GM23338 (cell line): ENCODE measurements around the gene SUCLG2. TPM values are rescaled to one million over a fixed set of nuclear protein-coding genes. Genes with fewer than 3 reads are reported as not detected.

Experiments
- ATAC-seq: fragments of 200-7000 bp; cut with Tn5 transposase; 3 replicates; pipeline ENCODE4 v1.9.1; 2020
- DNase-seq: peaks from one replicate; pipeline ENCODE4 v3.0.0-alpha.2; 2015; ENCODE audit warnings: low spot score
- H2AFZ ChIP-seq: fragments of 200-600 bp; sonication (generic); 2 replicates; pipeline ENCODE4 v1.8.0; 2016; ENCODE audit warnings: antibody characterized with exemption, mild to moderate bottlenecking, moderate library complexity
- H3F3A ChIP-seq: fragments of 200-600 bp; sonication (generic); replicated peaks from 2 replicates; pipeline ENCODE4 v1.8.0; 2017; ENCODE audit warnings: antibody characterized with exemption, mixed run types, low read depth
- H3K27ac ChIP-seq: fragments of 200-600 bp; sonication (generic); 2 replicates; pipeline ENCODE4 v1.6.1; 2016; ENCODE audit warnings: low read depth
- H3K27me3 ChIP-seq: fragments of 200-600 bp; sonication (generic); 2 replicates; pipeline ENCODE4 v1.8.0; 2016; ENCODE audit warnings: mild to moderate bottlenecking, mixed run types, moderate library complexity; ENCODE audit not compliant: insufficient read depth
- H3K36me3 ChIP-seq: fragments of 200-600 bp; sonication (generic); 2 replicates; pipeline ENCODE4 v1.8.0; 2016; ENCODE audit warnings: mild to moderate bottlenecking; ENCODE audit not compliant: insufficient read depth
- H3K4me1 ChIP-seq: fragments of 200-600 bp; sonication (generic); 2 replicates; pipeline ENCODE4 v1.8.0; 2016; ENCODE audit warnings: mild to moderate bottlenecking, moderate library complexity; ENCODE audit not compliant: insufficient read depth
- H3K4me2 ChIP-seq: fragments of 200-600 bp; sonication (generic); 2 replicates; pipeline ENCODE4 v1.7.1; 2017; ENCODE audit warnings: mixed run types
- H3K4me3 ChIP-seq: fragments of 200-600 bp; sonication (generic); 2 replicates; pipeline ENCODE4 v1.6.1; 2016; ENCODE audit warnings: mixed run types
- H3K79me2 ChIP-seq: fragments of 200-600 bp; sonication (generic); replicated peaks from 2 replicates; pipeline ENCODE4 v1.8.0; 2017; ENCODE audit warnings: mild to moderate bottlenecking; ENCODE audit not compliant: insufficient read depth
- H3K9me2 ChIP-seq: fragments of 200-600 bp; sonication (generic); 2 replicates; pipeline ENCODE4 v1.8.0; 2017; ENCODE audit not compliant: insufficient read depth
- H4K20me1 ChIP-seq: fragments of 200-600 bp; sonication (generic); replicated peaks from 2 replicates; pipeline ENCODE4 v1.8.0; 2017; ENCODE audit warnings: mild to moderate bottlenecking; ENCODE audit not compliant: insufficient read depth
- H3K27ac Mint-ChIP-seq: 2 replicates; pipeline ENCODE4 v1.8.0; 2020; ENCODE audit warnings: inconsistent platforms, mild to moderate bottlenecking, moderate library complexity, mixed read lengths
- H3K27me3 Mint-ChIP-seq: 3 replicates; pipeline ENCODE4 v1.8.0; 2022; ENCODE audit warnings: low read depth, mild to moderate bottlenecking, moderate library complexity, mixed read lengths, inconsistent platforms; ENCODE audit not compliant: insufficient read depth, poor library complexity
- H3K36me3 Mint-ChIP-seq: 3 replicates; pipeline ENCODE4 v1.8.0; 2021; ENCODE audit warnings: low read depth, mild to moderate bottlenecking, inconsistent platforms, moderate library complexity, mixed read lengths
- H3K4me1 Mint-ChIP-seq: 3 replicates; pipeline ENCODE4 v1.8.0; 2020; ENCODE audit warnings: mild to moderate bottlenecking, inconsistent platforms, mixed read lengths
- H3K4me3 Mint-ChIP-seq: 3 replicates; pipeline ENCODE4 v1.8.0; 2021; ENCODE audit warnings: moderate library complexity, mild to moderate bottlenecking, inconsistent platforms, mixed read lengths
- H3K9me3 Mint-ChIP-seq: 3 replicates; pipeline ENCODE4 v1.8.0; 2020; ENCODE audit warnings: moderate library complexity, mild to moderate bottlenecking, inconsistent platforms, mixed read lengths
- CREB1 ChIP-seq: fragments of 250-450 bp; sonication (Bioruptor Pico); IDR thresholded peaks from 2 replicates; pipeline ENCODE4 v1.5.0; 2020; ENCODE audit warnings: low read depth, mild to moderate bottlenecking, moderate library complexity
- EZH2 ChIP-seq: fragments of 200-600 bp; sonication (generic); IDR thresholded peaks from one replicate; pipeline ENCODE4 v1.8.0; 2017; ENCODE audit warnings: antibody characterized with exemption, mild to moderate bottlenecking, low read depth; ENCODE audit not compliant: unreplicated experiment
- EZH2phosphoT487 ChIP-seq: fragments of 200-600 bp; sonication (generic); IDR thresholded peaks from one replicate; pipeline ENCODE4 v1.8.1; 2018; ENCODE audit warnings: antibody characterized with exemption; ENCODE audit not compliant: unreplicated experiment
- JUNB ChIP-seq: IDR thresholded peaks from one replicate; pipeline ENCODE4 v1.6.1; 2016; ENCODE audit warnings: antibody characterized with exemption; ENCODE audit not compliant: unreplicated experiment
- NANOG ChIP-seq: IDR thresholded peaks from 2 replicates; pipeline ENCODE4 v1.6.1; 2016; ENCODE audit warnings: antibody characterized with exemption, borderline replicate concordance
- POLR2AphosphoS5 ChIP-seq: IDR thresholded peaks from 2 replicates; pipeline ENCODE4 v1.6.1; 2016; ENCODE audit warnings: antibody characterized with exemption, low read depth
- STAT1 ChIP-seq: IDR thresholded peaks from one replicate; pipeline ENCODE4 v1.6.1; 2016; ENCODE audit warnings: antibody characterized with exemption; ENCODE audit not compliant: unreplicated experiment
- ZNF114 ChIP-seq: fragments of 250-450 bp; sonication (Bioruptor Pico); IDR thresholded peaks from 2 replicates; pipeline ENCODE4 v1.5.0; 2020; ENCODE audit warnings: mild to moderate bottlenecking, moderate library complexity
- ZNF331 ChIP-seq: fragments of 250-450 bp; sonication (Bioruptor Pico); IDR thresholded peaks from 2 replicates; pipeline ENCODE4 v1.5.0; 2020; ENCODE audit warnings: low read depth, mild to moderate bottlenecking, moderate library complexity
- polyA plus RNA-seq: library from polyadenylated mRNA; unstranded; fragments of >200 nt; fragmentation: Nextera tagmentation; extraction: Ambion mirVana; gene quantifications from 2 replicates; pipeline ENCODE4 v1.2.1, GENCODE V29; 2016
- total RNA-seq: library from RNA; depleted of rRNA; stranded (reverse); fragments of >200 nt; shearing (Covaris generic); gene quantifications from 2 replicates; pipeline ENCODE4 v1.2.3, GENCODE V29; 2014
- TF ChIP-seq, protein P1 (sequence below), 2 experiments: fragments of 200-600 bp in 1 of 2; sonication (generic) in 1 of 2; conservative IDR thresholded peaks; 2 replicates each; pipeline versions ENCODE4 v1.5.1 to v1.6.1; 2016 to 2017; ENCODE audit warnings: antibody characterized with exemption in 2 of 2, low read depth in 2 of 2, mild to moderate bottlenecking in 2 of 2, moderate library complexity in 1 of 2
- TF ChIP-seq, protein P2 (sequence below): IDR thresholded peaks from 2 replicates; pipeline ENCODE4 v1.6.1; 2016; ENCODE audit warnings: antibody characterized with exemption
- TF ChIP-seq, protein P3 (sequence below): IDR thresholded peaks from one replicate; pipeline ENCODE4 v1.6.1; 2018; ENCODE audit warnings: antibody characterized with exemption; ENCODE audit not compliant: unreplicated experiment
- TF ChIP-seq, protein P4 (sequence below): fragments of 250-450 bp; sonication (Bioruptor Pico); IDR thresholded peaks from 2 replicates; pipeline ENCODE4 v1.5.0; 2020; ENCODE audit warnings: mild to moderate bottlenecking, moderate library complexity

SUCLG2 gene
- total and polyA plus RNA-seq, 2 experiments from 2014 or later = 29.3 to 39.0 TPM

DNA sequence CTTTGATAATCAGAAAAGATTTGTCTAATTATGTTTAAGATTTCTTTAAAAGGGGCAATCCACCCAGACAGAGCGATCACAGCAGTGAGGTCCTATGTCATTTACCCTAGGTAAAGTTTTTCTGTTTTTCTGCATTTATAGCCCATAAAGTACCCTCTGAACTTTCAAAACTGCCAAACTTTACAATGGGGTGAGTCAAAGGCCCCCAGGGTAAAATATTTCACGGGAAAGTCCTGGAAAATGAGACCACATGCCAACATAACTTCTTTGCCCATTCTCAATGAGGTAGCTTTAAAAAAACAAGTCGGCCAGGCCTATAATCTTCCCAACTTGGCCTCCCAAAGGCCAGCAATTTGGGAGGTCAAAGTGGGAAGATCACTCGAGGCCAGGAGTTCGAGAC lies 53.0 kb downstream of the SUCLG2 start:
- peaks cover 5% of the 10 kb centered on the region; the same call in 1 of the 2 replicates for H3K79me2 ChIP-seq

More for the DNA sequence above, 53.0 kb downstream of the SUCLG2 start:
- Mint-ChIP-seq H3K27ac (no peak overlapping the region), H3K36me3 (peaks cover 7% of the 10 kb centered on the region; the same call in 2 of the 3 replicates), H3K4me3 (no peak overlapping the region), H3K9me3 (no peaks in the 10 kb centered on the region), H3K27me3 (no peaks in the 10 kb centered on the region), H3K4me1 (peaks cover 17% of the 10 kb centered on the region)
- no peaks in the 10 kb centered on the region for H3K36me3 ChIP-seq
- DNase-seq = no peak
- TF ChIP-seq, protein P1, sequence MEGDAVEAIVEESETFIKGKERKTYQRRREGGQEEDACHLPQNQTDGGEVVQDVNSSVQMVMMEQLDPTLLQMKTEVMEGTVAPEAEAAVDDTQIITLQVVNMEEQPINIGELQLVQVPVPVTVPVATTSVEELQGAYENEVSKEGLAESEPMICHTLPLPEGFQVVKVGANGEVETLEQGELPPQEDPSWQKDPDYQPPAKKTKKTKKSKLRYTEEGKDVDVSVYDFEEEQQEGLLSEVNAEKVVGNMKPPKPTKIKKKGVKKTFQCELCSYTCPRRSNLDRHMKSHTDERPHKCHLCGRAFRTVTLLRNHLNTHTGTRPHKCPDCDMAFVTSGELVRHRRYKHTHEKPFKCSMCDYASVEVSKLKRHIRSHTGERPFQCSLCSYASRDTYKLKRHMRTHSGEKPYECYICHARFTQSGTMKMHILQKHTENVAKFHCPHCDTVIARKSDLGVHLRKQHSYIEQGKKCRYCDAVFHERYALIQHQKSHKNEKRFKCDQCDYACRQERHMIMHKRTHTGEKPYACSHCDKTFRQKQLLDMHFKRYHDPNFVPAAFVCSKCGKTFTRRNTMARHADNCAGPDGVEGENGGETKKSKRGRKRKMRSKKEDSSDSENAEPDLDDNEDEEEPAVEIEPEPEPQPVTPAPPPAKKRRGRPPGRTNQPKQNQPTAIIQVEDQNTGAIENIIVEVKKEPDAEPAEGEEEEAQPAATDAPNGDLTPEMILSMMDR (conservative IDR thresholded peaks at IDR 0.05; ENCODE audit: low read depth in 2 of 2) = no peak
- TF ChIP-seq STAT1 (no peak), NANOG (no peak), ZNF331 (no peak), POLR2AphosphoS5 (no peak), EZH2 (no peak), JUNB (no peak), ZNF114 (CRISPR knock-in tag) (no peak), EZH2phosphoT487 (no peak), CREB1 (CRISPR knock-in tag) (no peak)
- TF ChIP-seq, protein P2, sequence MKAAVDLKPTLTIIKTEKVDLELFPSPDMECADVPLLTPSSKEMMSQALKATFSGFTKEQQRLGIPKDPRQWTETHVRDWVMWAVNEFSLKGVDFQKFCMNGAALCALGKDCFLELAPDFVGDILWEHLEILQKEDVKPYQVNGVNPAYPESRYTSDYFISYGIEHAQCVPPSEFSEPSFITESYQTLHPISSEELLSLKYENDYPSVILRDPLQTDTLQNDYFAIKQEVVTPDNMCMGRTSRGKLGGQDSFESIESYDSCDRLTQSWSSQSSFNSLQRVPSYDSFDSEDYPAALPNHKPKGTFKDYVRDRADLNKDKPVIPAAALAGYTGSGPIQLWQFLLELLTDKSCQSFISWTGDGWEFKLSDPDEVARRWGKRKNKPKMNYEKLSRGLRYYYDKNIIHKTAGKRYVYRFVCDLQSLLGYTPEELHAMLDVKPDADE = no peak
- TF ChIP-seq, protein P3, sequence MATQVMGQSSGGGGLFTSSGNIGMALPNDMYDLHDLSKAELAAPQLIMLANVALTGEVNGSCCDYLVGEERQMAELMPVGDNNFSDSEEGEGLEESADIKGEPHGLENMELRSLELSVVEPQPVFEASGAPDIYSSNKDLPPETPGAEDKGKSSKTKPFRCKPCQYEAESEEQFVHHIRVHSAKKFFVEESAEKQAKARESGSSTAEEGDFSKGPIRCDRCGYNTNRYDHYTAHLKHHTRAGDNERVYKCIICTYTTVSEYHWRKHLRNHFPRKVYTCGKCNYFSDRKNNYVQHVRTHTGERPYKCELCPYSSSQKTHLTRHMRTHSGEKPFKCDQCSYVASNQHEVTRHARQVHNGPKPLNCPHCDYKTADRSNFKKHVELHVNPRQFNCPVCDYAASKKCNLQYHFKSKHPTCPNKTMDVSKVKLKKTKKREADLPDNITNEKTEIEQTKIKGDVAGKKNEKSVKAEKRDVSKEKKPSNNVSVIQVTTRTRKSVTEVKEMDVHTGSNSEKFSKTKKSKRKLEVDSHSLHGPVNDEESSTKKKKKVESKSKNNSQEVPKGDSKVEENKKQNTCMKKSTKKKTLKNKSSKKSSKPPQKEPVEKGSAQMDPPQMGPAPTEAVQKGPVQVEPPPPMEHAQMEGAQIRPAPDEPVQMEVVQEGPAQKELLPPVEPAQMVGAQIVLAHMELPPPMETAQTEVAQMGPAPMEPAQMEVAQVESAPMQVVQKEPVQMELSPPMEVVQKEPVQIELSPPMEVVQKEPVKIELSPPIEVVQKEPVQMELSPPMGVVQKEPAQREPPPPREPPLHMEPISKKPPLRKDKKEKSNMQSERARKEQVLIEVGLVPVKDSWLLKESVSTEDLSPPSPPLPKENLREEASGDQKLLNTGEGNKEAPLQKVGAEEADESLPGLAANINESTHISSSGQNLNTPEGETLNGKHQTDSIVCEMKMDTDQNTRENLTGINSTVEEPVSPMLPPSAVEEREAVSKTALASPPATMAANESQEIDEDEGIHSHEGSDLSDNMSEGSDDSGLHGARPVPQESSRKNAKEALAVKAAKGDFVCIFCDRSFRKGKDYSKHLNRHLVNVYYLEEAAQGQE = no peak
- TF ChIP-seq, protein P4, sequence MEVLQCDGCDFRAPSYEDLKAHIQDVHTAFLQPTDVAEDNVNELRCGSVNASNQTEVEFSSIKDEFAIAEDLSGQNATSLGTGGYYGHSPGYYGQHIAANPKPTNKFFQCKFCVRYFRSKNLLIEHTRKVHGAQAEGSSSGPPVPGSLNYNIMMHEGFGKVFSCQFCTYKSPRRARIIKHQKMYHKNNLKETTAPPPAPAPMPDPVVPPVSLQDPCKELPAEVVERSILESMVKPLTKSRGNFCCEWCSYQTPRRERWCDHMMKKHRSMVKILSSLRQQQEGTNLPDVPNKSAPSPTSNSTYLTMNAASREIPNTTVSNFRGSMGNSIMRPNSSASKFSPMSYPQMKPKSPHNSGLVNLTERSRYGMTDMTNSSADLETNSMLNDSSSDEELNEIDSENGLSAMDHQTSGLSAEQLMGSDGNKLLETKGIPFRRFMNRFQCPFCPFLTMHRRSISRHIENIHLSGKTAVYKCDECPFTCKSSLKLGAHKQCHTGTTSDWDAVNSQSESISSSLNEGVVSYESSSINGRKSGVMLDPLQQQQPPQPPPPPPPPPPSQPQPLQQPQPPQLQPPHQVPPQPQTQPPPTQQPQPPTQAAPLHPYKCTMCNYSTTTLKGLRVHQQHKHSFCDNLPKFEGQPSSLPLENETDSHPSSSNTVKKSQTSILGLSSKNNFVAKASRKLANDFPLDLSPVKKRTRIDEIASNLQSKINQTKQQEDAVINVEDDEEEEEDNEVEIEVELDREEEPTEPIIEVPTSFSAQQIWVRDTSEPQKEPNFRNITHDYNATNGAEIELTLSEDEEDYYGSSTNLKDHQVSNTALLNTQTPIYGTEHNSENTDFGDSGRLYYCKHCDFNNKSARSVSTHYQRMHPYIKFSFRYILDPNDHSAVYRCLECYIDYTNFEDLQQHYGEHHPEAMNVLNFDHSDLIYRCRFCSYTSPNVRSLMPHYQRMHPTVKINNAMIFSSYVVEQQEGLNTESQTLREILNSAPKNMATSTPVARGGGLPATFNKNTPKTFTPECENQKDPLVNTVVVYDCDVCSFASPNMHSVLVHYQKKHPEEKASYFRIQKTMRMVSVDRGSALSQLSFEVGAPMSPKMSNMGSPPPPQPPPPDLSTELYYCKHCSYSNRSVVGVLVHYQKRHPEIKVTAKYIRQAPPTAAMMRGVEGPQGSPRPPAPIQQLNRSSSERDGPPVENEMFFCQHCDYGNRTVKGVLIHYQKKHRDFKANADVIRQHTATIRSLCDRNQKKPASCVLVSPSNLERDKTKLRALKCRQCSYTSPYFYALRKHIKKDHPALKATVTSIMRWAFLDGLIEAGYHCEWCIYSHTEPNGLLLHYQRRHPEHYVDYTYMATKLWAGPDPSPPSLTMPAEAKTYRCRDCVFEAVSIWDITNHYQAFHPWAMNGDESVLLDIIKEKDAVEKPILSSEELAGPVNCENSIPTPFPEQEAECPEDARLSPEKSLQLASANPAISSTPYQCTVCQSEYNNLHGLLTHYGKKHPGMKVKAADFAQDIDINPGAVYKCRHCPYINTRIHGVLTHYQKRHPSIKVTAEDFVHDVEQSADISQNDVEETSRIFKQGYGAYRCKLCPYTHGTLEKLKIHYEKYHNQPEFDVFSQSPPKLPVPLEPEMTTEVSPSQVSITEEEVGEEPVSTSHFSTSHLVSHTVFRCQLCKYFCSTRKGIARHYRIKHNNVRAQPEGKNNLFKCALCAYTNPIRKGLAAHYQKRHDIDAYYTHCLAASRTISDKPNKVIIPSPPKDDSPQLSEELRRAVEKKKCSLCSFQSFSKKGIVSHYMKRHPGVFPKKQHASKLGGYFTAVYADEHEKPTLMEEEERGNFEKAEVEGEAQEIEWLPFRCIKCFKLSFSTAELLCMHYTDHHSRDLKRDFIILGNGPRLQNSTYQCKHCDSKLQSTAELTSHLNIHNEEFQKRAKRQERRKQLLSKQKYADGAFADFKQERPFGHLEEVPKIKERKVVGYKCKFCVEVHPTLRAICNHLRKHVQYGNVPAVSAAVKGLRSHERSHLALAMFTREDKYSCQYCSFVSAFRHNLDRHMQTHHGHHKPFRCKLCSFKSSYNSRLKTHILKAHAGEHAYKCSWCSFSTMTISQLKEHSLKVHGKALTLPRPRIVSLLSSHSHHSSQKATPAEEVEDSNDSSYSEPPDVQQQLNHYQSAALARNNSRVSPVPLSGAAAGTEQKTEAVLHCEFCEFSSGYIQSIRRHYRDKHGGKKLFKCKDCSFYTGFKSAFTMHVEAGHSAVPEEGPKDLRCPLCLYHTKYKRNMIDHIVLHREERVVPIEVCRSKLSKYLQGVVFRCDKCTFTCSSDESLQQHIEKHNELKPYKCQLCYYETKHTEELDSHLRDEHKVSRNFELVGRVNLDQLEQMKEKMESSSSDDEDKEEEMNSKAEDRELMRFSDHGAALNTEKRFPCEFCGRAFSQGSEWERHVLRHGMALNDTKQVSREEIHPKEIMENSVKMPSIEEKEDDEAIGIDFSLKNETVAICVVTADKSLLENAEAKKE (CRISPR knock-in tag) = no peak
- H3F3A ChIP-seq = no peaks in the 10 kb centered on the region
- H3K4me1 ChIP-seq = peaks cover 6% of the 10 kb centered on the region
- H2AFZ ChIP-seq = no peak overlapping the region
- no peaks in the 10 kb centered on the region; the same call in 1 of the 2 replicates for H4K20me1 ChIP-seq
- H3K4me3 ChIP-seq = no peak overlapping the region
- ATAC-seq = no peak
- H3K4me2 ChIP-seq = no peak overlapping the region
- no peaks in the 10 kb centered on the region for H3K9me2 ChIP-seq
- no peaks in the 10 kb centered on the region for H3K27me3 ChIP-seq
- no peak overlapping the region for H3K27ac ChIP-seq
